K562 (cell line): Measurements from ENCODE around the gene SMIM10L1. TPM values are rescaled to one million over a fixed set of nuclear protein-coding genes. Genes with fewer than 3 reads are reported as not detected.

ENCODE experiments used
- GATAD2A ChIP-seq: fragments of 450-650 bp; IDR thresholded peaks from 2 replicates; pipeline ENCODE4 v1.6.1; 2017
- NCOA2 ChIP-seq, 2 experiments: fragments of 450-650 bp; IDR thresholded peaks; 2 replicates each; pipeline ENCODE4 v1.6.1; 2018; ENCODE audit warnings: mild to moderate bottlenecking in 2 of 2, moderate library complexity in 1 of 2; ENCODE audit not compliant: partially characterized antibody in 2 of 2
- NFE2 ChIP-seq: IDR thresholded peaks from 2 replicates; pipeline ENCODE4 v1.6.1; 2014; ENCODE audit warnings: antibody characterized with exemption, low read depth
- POLR2AphosphoS2 ChIP-seq: IDR thresholded peaks from 2 replicates; pipeline ENCODE4 v1.6.1; 2012; ENCODE audit warnings: low read length, improper control_type of control experiment
- PTRF ChIP-seq: fragments of 450-650 bp; IDR thresholded peaks from 2 replicates; pipeline ENCODE4 v1.6.1; 2016; ENCODE audit warnings: mild to moderate bottlenecking, missing genetic modification characterization, missing compliant biosample characterization
- RBFOX2 ChIP-seq: fragments of 200-400 bp; formaldehyde crosslinking; IDR thresholded peaks from 2 replicates; pipeline ENCODE4 v1.6.1; 2017; ENCODE audit warnings: low read depth, mild to moderate bottlenecking, low read length, moderate library complexity
- SREBF2 ChIP-seq: sonication (generic); formaldehyde crosslinking; IDR thresholded peaks from 2 replicates; pipeline ENCODE4 v1.4.0; 2020; ENCODE audit warnings: mild to moderate bottlenecking, missing genetic modification reagents
- UBTF ChIP-seq, 2 experiments: IDR thresholded peaks; 2 replicates each; pipeline ENCODE4 v1.6.1; 2012; ENCODE audit warnings: improper control_type of control experiment in 2 of 2, low read depth in 2 of 2, low read length in 2 of 2, borderline replicate concordance in 1 of 2
- ZNF165 ChIP-seq: fragments of 250-450 bp; sonication (Bioruptor Pico); IDR thresholded peaks from 2 replicates; pipeline ENCODE4 v1.4.0; 2020; ENCODE audit warnings: borderline replicate concordance
- ZNF311 ChIP-seq: fragments of 250-450 bp; sonication (Bioruptor Pico); IDR thresholded peaks from 2 replicates; pipeline ENCODE4 v1.4.0; 2020; ENCODE audit warnings: mild to moderate bottlenecking, moderate library complexity
- ZNF699 ChIP-seq: fragments of 250-450 bp; sonication (Bioruptor Pico); IDR thresholded peaks from 2 replicates; pipeline ENCODE4 v1.8.0; 2021; ENCODE audit warnings: mild to moderate bottlenecking, moderate library complexity; ENCODE audit not compliant: insufficient replicate concordance
- ZNF77 ChIP-seq: fragments of 250-450 bp; sonication (Bioruptor Pico); IDR thresholded peaks from 2 replicates; pipeline ENCODE4 v1.5.0; 2020
- polyA plus RNA-seq, 8 experiments: library from polyadenylated mRNA; depleted of rRNA in 4 of 8; stranded (reverse) in 5 of 8; unstranded in 3 of 8; fragments of >200 nt; fragmentation: Nextera tagmentation in 2 of 8; fragmentation: Illumina TruSeq in 1 of 8; extraction: Ambion mirVana in 2 of 8; extraction: Trizol in 1 of 8; gene quantifications; 2 replicates each; pipeline versions ENCODE4 v1.2.1 to v1.2.3, GENCODE V29; 2011 to 2014; ENCODE audit warnings: inconsistent platforms in 1 of 8, missing spikeins in 1 of 8
- total RNA-seq, 7 experiments: library from RNA; depleted of rRNA in 6 of 7; stranded (reverse); fragments of >200 nt in 6 of 7; fragmentation: Illumina TruSeq in 2 of 7; extraction: Trizol in 2 of 7; gene quantifications; 2 replicates each; pipeline versions ENCODE4 v1.2.1 to v1.2.3, GENCODE V29; 2011 to 2021; ENCODE audit warnings: low replicate concordance in 1 of 7
- TF ChIP-seq, protein P1 (sequence below), 2 experiments: fragments of 450-650 bp; IDR thresholded peaks; 2 replicates each; pipeline ENCODE4 v1.6.1; 2016; ENCODE audit warnings: mild to moderate bottlenecking in 2 of 2, borderline replicate concordance in 1 of 2, low read depth in 1 of 2, moderate library complexity in 1 of 2
- TF ChIP-seq, protein P2 (sequence below): fragments of 250-450 bp; sonication (Bioruptor Pico); IDR thresholded peaks from 2 replicates; pipeline ENCODE4 v1.8.0; 2022; ENCODE audit warnings: moderate library complexity, mild to moderate bottlenecking, inconsistent platforms
- TF ChIP-seq, protein P3 (sequence below): fragments of 450-650 bp; conservative IDR thresholded peaks from 2 replicates; pipeline ENCODE4 v1.6.1; 2016; ENCODE audit warnings: missing genetic modification characterization, low read depth, mild to moderate bottlenecking, missing compliant biosample characterization, moderate library complexity

SMIM10L1 gene
- total and polyA plus RNA-seq, 9 of the 15 experiments (the other 6 are each of a cell fraction or from before 2014, with no cell fraction given): 3.0 to 12.1 (median 9.0) TPM

GRCh38 chr12:11171145-11171968 is at the start of gene SMIM10L1 (continued):
- TF ChIP-seq, protein P1, sequence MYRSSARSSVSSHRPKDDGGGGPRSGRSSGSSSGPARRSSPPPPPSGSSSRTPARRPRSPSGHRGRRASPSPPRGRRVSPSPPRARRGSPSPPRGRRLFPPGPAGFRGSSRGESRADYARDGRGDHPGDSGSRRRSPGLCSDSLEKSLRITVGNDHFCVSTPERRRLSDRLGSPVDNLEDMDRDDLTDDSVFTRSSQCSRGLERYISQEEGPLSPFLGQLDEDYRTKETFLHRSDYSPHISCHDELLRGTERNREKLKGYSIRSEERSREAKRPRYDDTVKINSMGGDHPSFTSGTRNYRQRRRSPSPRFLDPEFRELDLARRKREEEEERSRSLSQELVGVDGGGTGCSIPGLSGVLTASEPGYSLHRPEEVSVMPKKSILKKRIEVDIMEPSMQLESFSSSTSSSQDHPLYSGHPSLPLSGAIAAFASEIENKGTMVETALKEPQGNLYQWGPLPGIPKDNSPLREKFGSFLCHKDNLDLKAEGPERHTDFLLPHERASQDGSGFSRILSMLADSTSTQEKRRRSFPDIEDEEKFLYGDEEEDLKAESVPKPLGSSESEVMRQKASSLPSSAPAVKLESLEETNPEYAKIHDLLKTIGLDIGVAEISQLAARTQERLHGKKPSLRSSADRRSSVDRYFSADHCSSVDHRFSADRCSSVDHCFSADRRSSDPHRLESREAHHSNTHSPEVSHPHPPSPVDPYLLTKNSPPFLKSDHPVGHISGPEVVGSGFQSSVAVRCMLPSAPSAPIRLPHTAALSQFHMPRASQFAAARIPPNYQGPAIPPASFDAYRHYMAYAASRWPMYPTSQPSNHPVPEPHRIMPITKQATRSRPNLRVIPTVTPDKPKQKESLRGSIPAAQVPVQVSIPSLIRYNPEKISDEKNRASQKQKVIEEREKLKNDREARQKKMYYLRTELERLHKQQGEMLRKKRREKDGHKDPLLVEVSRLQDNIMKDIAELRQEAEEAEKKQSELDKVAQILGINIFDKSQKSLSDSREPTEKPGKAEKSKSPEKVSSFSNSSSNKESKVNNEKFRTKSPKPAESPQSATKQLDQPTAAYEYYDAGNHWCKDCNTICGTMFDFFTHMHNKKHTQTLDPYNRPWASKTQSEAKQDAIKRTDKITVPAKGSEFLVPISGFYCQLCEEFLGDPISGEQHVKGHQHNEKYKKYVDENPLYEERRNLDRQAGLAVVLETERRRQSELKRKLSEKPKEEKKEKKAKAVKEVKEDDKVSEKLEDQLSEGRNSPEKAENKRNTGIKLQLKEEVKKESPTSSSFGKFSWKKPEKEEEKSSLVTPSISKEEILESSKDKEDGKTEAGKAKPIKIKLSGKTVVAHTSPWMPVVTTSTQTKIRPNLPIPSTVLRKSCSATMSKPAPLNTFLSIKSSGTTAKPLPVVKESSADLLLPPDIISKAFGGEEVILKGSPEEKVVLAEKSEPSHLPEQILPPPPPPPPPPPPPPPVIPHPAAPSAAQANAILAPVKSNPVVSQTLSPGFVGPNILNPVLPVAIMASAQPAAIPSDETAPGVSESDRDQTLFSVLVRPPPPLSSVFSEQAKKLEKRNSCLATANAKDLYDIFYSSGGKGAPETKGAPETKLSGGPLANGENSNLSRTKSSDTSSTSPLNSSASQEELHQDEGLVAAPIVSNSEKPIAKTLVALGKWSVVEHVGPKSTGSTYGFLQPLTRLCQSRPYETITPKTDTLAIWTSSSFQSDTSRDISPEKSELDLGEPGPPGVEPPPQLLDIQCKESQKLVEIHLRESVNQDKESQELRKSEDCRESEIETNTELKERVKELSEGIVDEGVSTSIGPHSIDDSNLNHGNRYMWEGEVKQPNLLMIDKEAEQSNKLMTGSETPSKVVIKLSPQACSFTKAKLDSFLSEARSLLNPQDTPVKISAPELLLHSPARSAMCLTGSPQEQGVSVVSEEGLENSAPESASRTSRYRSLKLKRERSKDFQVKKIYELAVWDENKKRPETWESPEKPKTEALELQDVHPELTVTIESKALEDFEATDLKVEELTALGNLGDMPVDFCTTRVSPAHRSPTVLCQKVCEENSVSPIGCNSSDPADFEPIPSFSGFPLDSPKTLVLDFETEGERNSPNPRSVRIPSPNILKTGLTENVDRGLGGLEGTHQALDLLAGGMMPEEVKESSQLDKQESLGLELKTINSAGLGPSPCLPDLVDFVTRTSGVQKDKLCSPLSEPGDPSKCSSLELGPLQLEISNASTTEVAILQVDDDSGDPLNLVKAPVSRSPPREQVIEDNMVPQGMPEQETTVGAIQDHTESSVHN (IDR thresholded peaks at IDR 0.05; ENCODE audit: borderline replicate concordance in 1 of 2, low read depth in 1 of 2): no peak
- no peak for TF ChIP-seq GATAD2A
- peak; percentile 56 for TF ChIP-seq NFE2
- TF ChIP-seq RBFOX2: peak; percentile 93
- TF ChIP-seq UBTF (IDR thresholded peaks at IDR 0.05; ENCODE audit: borderline replicate concordance in 1 of 2, low read depth in 2 of 2, low read length in 2 of 2): 0 out of 4 replicates have a peak, but pooled peaks of 1 of the 2 experiments have one; percentile 27
- no peak for TF ChIP-seq PTRF
- no peak for TF ChIP-seq POLR2AphosphoS2
- TF ChIP-seq, protein P2, sequence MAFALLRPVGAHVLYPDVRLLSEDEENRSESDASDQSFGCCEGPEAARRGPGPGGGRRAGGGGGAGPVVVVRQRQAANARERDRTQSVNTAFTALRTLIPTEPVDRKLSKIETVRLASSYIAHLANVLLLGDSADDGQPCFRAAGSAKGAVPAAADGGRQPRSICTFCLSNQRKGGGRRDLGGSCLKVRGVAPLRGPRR (CRISPR knock-in tag): no peak
- no peak for TF ChIP-seq SREBF2 (CRISPR knock-in tag)
- no peak for TF ChIP-seq ZNF699
- TF ChIP-seq ZNF311 (CRISPR knock-in tag): no peak
- no peak for TF ChIP-seq NCOA2 (IDR thresholded peaks at IDR 0.05; ENCODE audit: partially characterized antibody in 2 of 2)
- TF ChIP-seq, protein P3, sequence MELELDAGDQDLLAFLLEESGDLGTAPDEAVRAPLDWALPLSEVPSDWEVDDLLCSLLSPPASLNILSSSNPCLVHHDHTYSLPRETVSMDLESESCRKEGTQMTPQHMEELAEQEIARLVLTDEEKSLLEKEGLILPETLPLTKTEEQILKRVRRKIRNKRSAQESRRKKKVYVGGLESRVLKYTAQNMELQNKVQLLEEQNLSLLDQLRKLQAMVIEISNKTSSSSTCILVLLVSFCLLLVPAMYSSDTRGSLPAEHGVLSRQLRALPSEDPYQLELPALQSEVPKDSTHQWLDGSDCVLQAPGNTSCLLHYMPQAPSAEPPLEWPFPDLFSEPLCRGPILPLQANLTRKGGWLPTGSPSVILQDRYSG (tag): no peak
- no peak for TF ChIP-seq ZNF165 (CRISPR knock-in tag)
- no peak for TF ChIP-seq ZNF77 (CRISPR knock-in tag)
